ENCODE data around the gene BASP1. TPM values are rescaled to one million over a fixed set of nuclear protein-coding genes. Genes with fewer than 3 reads are reported as not detected.
A peak's percentile ranks its signal among the peaks of the same experiment; 100 is the strongest.
"Not testable (repeated sequence)": the region's sequence is repeated elsewhere in the genome, so short reads cannot be mapped to it uniquely, and the experiment has no call there.

Gene BASP1
- total RNA-seq, 1 experiment from 2014 or later: 2.7 TPM

DNA sequence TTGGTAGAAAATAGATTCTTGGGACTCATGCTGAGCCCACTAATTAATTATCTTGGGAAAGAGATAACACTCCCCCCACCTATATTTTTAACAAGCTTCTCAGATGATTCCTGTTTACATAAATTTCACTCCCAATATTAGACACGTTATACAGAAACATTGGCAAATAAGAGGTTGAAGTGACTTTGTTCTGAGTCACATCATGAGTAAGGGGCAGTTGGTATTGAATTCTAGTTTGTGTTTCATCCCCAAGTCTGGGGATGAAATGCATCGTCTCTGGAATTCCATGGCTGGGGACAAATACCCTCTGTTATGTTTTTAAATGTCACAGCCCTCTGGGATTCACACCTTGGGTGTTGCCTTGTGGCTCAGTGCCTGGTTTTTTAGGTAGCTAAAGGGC is 41.0 kb downstream of the BASP1 start:
- in situ Hi-C loops (cut with HindIII; ENCODE audit: low pct_unique_long_range_greater_than_20kb, low sequenced_read_pairs): no loop called here
- DNase-seq (ENCODE audit: low read depth, low spot score): no peak

DNA sequence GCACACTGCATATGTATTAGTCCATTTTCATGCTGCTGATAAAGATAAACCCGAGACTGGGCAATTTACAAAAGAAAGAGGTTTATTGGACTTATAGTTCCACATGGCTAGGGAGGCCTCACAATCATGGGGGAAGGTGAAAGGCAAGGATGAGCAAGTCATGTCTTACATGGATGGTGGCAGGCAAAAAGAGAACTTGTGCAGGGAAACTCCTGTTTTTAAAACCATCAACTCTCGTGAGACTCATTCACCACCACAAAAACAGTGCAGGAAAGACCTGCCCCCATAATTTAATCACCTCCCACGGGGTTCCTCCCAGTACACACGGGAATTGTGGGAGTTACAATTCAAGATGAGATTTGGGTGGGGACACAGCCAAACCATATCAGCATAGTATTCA is 41.6 kb downstream of the BASP1 start:
- in situ Hi-C loops (cut with HindIII; ENCODE audit: low pct_unique_long_range_greater_than_20kb, low sequenced_read_pairs); DNase-seq (ENCODE audit: low read depth, low spot score): not testable (repeated sequence)

GRCh38 chr5:17259630-17260257 is 42.3 kb downstream of the BASP1 start:
- in situ Hi-C loops (cut with HindIII; ENCODE audit: low pct_unique_long_range_greater_than_20kb, low sequenced_read_pairs): no loop called here
- DNase-seq (ENCODE audit: low read depth, low spot score): no peak

- in situ Hi-C loops (cut with HindIII; ENCODE audit: low pct_unique_long_range_greater_than_20kb, low sequenced_read_pairs): no loop called here
- DNase-seq (ENCODE audit: low read depth, low spot score): no peak
Measured at GRCh38 chr5:17260549-17260948, 43.1 kb downstream of the BASP1 start.

DNA sequence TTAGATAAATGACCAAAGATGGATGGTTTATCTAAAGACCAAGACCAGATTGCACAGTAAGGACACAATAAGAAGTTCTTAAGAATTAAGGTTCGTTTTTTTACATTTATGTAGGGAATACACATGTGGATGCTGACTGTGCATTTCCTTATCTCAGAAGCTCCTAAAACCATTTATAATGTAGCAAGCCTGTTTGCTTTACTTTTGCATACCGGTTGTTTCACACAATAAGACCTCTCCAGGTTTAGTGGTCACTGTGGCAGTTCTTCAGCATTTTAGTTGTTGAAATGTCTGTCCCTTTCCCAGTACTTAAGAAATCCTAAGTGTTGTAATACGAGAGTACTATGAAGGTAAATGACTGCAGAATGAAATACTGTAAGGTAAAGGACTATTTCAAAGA is 43.6 kb downstream of the BASP1 start:
- no peak for DNase-seq (ENCODE audit: low read depth, low spot score)
- in situ Hi-C loops (cut with HindIII; ENCODE audit: low pct_unique_long_range_greater_than_20kb, low sequenced_read_pairs): no loop called here

GRCh38 chr5:17265041-17265440 is 47.6 kb downstream of the BASP1 start:
- DNase-seq (ENCODE audit: low read depth, low spot score): no peak
- in situ Hi-C loops (cut with HindIII; ENCODE audit: low pct_unique_long_range_greater_than_20kb, low sequenced_read_pairs): no loop called here

DNA sequence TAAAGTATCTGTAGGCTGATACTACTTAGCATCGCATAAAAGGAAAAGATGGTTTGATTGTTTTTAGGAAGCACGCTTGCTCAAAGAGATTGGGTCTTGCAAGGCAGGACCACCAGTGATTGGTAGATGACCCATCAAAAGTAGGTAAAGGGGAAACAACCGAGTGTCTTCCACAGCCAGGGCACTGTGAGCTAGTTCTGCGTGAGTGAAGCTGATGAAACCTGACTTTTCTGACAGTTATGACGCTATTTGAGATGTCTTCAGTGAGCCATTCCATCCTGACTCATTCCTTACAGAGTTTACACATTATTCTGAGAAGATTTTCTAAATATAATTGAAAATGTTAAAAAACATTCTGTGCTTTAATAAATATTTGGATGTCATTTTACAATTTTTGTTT is 49.7 kb downstream of the BASP1 start:
- in situ Hi-C loops (cut with HindIII; ENCODE audit: low pct_unique_long_range_greater_than_20kb, low sequenced_read_pairs): no loop called here

GRCh38 chr5:17269201-17269600 is 51.8 kb downstream of the BASP1 start:
- DNase-seq (ENCODE audit: low read depth, low spot score): no peak
- in situ Hi-C loops (cut with HindIII; ENCODE audit: low pct_unique_long_range_greater_than_20kb, low sequenced_read_pairs): no loop called here

More for the DNA sequence above, 49.7 kb downstream of the BASP1 start:
- DNase-seq (ENCODE audit: low read depth, low spot score): no peak

GRCh38 chr5:17272111-17272510 is 54.7 kb downstream of the BASP1 start:
- no peak for DNase-seq (ENCODE audit: low read depth, low spot score)
- in situ Hi-C loops (cut with HindIII; ENCODE audit: low pct_unique_long_range_greater_than_20kb, low sequenced_read_pairs): no loop called here

- DNase-seq (ENCODE audit: low read depth, low spot score): no peak
- in situ Hi-C loops (cut with HindIII; ENCODE audit: low pct_unique_long_range_greater_than_20kb, low sequenced_read_pairs): no loop called here
Measured at GRCh38 chr5:17275289-17276158, 58.1 kb downstream of the BASP1 start.

DNA sequence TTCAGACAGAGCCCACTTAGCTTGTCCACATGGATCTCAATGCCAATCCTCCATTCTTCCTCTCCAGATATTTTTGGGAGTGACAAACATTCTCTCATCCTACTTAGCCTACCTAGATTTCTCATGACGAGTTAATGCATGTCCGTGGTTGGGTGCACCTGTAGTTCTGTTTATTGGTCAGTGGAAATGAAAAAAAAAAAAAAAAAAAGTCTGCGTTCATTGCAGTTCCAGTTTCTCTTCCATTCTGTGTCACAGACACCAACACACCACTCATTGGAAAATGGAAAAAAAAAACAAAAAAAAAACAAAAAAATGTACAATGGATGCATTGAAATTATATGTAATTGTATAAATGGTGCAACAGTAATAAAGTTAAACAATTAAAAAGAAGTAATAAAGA is 59.0 kb downstream of the BASP1 start:
- in situ Hi-C loops (cut with HindIII; ENCODE audit: low pct_unique_long_range_greater_than_20kb, low sequenced_read_pairs): no loop called here

GRCh38 chr5:17277907-17278306 is 60.5 kb downstream of the BASP1 start:
- in situ Hi-C loops (cut with HindIII; ENCODE audit: low pct_unique_long_range_greater_than_20kb, low sequenced_read_pairs): no loop called here
- DNase-seq (ENCODE audit: low read depth, low spot score): no peak

More for the DNA sequence above, 59.0 kb downstream of the BASP1 start:
- no peak for DNase-seq (ENCODE audit: low read depth, low spot score)

GRCh38 chr5:17278931-17279330 is 61.5 kb downstream of the BASP1 start:
- no peak for DNase-seq (ENCODE audit: low read depth, low spot score)
- in situ Hi-C loops (cut with HindIII; ENCODE audit: low pct_unique_long_range_greater_than_20kb, low sequenced_read_pairs): no loop called here

DNA sequence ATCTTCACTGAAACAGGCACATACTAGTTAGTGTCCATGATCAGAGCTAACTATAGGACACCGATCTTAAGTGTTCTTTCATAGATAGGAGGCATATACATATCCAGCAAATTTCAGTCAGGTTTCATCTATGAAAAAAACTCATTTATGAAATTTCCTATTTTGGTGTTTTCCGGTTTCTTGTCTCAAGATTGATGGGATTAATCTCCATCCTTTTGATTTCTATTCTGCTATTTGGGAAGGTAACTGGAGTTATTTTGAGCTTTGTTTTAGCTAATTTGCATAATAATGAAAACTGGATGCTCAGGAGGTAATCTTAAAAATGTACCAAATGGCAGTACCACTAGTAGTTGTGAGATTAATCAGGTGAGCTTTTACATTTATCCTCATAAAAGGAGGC is 62.1 kb downstream of the BASP1 start:
- no peak for DNase-seq (ENCODE audit: low read depth, low spot score)
- in situ Hi-C loops (cut with HindIII; ENCODE audit: low pct_unique_long_range_greater_than_20kb, low sequenced_read_pairs): no loop called here

DNA sequence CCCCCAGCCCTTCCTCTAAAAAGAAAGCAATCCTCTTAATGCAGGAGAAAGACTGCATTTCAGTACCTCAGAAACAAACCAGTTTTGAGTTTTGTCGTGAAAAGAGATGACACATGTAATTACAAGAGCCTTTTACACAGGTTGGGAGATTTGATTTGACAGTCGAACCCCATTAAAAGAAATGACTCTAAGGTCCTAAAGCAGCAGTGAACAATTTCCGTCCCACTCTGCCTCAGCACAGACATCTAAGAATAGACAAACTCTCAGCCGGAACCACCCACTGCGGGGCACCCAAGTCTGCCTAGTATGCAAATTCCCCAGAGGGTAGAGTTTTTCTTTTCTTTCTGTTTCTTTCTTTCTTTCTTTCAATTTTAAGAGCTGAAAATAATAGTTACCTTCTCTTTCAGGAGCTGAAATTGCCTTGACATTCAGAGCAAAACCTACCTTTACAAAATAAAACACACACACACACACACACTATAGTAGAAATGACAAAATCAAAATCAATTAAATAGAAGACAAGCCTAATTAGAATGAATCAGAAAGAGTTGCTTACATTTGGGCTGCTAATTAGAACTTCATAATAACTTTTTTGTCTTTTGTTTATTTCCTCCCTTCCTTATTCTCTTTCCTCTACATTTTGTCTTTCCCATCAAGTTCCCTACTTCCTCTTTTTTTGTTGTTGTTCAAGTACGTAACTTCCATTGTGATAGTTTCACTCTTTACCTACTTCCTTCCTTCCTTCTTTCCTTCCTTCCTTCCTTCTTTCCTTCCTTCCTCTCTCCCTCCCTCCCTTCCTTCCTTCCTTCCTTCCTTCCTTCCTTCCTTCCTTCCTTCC is 65.1 kb downstream of the BASP1 start:
- DNase-seq (ENCODE audit: low read depth, low spot score): no peak

GRCh38 chr5:17283121-17283415 is 65.6 kb downstream of the BASP1 start:
- in situ Hi-C loops (cut with HindIII; ENCODE audit: low pct_unique_long_range_greater_than_20kb, low sequenced_read_pairs): no loop called here
- DNase-seq (ENCODE audit: low read depth, low spot score): no peak

More for the DNA sequence above, 65.1 kb downstream of the BASP1 start:
- in situ Hi-C loops (cut with HindIII; ENCODE audit: low pct_unique_long_range_greater_than_20kb, low sequenced_read_pairs): no loop called here

DNA sequence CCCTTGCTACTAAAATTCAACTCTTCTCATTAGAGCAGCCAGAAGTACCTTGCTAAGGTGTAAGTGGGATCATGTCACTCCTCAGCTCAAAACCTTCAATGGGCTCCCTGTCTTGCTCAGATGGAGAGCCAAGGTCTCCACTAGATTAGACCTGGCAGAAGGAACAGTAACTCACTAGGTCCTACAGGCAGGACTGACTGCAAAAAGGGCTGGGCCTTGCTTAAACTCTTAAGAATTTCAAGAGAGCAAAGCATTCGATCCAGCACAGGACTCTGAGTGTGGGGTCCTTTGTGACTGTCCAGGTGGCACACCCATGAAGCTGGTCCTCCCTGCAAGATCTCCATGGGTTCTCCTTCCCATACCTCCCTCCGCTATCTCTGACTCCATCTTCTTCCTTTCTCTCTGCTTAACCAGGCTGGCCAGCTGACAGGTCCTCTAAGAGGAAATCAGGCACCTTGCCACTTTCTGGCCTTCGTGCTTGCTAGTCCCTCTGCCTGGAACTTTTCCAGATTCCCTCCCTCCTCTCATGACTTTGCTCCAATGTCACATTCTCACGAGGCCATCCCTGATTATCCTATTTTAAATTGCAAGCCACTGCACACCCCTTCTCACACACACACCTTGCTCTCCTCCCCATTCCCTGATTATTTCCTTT is 70.2 kb downstream of the BASP1 start:
- DNase-seq (ENCODE audit: low read depth, low spot score): no peak
- in situ Hi-C loops (cut with HindIII; ENCODE audit: low pct_unique_long_range_greater_than_20kb, low sequenced_read_pairs): no loop called here

GRCh38 chr5:17288570-17288969 is 71.1 kb downstream of the BASP1 start:
- DNase-seq (ENCODE audit: low read depth, low spot score): peak; percentile 25
- in situ Hi-C loops (cut with HindIII; ENCODE audit: low pct_unique_long_range_greater_than_20kb, low sequenced_read_pairs): no loop called here
